B cell (primary cell): Measurements from ENCODE around the gene SPPL2B. TPM values are rescaled to one million over a fixed set of nuclear protein-coding genes. Genes with fewer than 3 reads are reported as not detected.

Experiments
- ATAC-seq: fragments of 200-7000 bp; cut with Tn5 transposase; one replicate; pipeline ENCODE4 v1.10.0; 2021; ENCODE audit warnings: low read depth, mild to moderate bottlenecking, moderate number of reproducible peaks, moderate library complexity
- CTCF ChIA-PET: fragments of 350-600 bp; sonication (Branson Sonifier 250); formaldehyde crosslinking; loops from one replicate; lab custom pipeline; 2021; ENCODE audit warnings: antibody characterized with exemption, inconsistent platforms; lab: Charles Lee
- POLR2A ChIA-PET: fragments of 350-600 bp; sonication (Branson Sonifier 250); formaldehyde crosslinking; loops from one replicate; lab custom pipeline; 2021; ENCODE audit warnings: antibody characterized with exemption; lab: Charles Lee
- DNase-seq: peaks from one replicate; pipeline ENCODE4 v3.0.0; 2013
- H2AFZ ChIP-seq: 2 replicates; pipeline ENCODE4 v1.6.1; 2012; ENCODE audit warnings: mild to moderate bottlenecking, low read depth, low read length; ENCODE audit not compliant: insufficient read depth, poor library complexity, severe bottlenecking
- H3K27ac ChIP-seq, 2 donors: 1 replicate in 1 of 2; 2 replicates in 1 of 2; pipeline ENCODE4 v1.5.1; 2012 to 2013; ENCODE audit warnings: low read length in 2 of 2, mild to moderate bottlenecking in 2 of 2, moderate library complexity in 1 of 2
- H3K27me3 ChIP-seq, 4 experiments: fragments of 200-600 bp in 1 of 4; sonication (generic) in 1 of 4; replicated peaks in 1 of 4; 1 replicate in 2 of 4; 2 replicates in 2 of 4; pipeline versions ENCODE4 v1.6.1 to v1.7.0; 2013 to 2016; ENCODE audit warnings: low read length in 3 of 4, mild to moderate bottlenecking in 2 of 4, mixed read lengths in 1 of 4, moderate library complexity in 1 of 4; ENCODE audit not compliant: insufficient read depth in 4 of 4, control insufficient read depth in 3 of 4; ENCODE audit errors: control extremely low read depth in 1 of 4
- H3K36me3 ChIP-seq, 2 experiments: replicated peaks in 1 of 2; 1 replicate in 1 of 2; 2 replicates in 1 of 2; pipeline versions ENCODE4 v1.6.1 to v1.7.1; 2013; ENCODE audit warnings: low read length in 1 of 2; ENCODE audit not compliant: insufficient read depth in 2 of 2, control insufficient read depth in 1 of 2; ENCODE audit errors: control extremely low read depth in 1 of 2, extremely low read depth in 1 of 2
- H3K4me1 ChIP-seq, 2 donors: fragments of 200-600 bp in 1 of 2; sonication (generic) in 1 of 2; 1 replicate in 1 of 2; 2 replicates in 1 of 2; pipeline versions ENCODE4 v1.5.1 to v1.6.1; 2013 to 2017; ENCODE audit warnings: low read length in 2 of 2; ENCODE audit not compliant: control insufficient read depth in 2 of 2, insufficient read depth in 2 of 2
- H3K4me2 ChIP-seq: replicated peaks from 2 replicates; pipeline ENCODE3; 2012; ENCODE audit warnings: mild to moderate bottlenecking, low read depth, low read length; ENCODE audit not compliant: poor library complexity, severe bottlenecking
- H3K4me3 ChIP-seq, 5 experiments: fragments of 200-600 bp in 1 of 5; sonication (generic) in 1 of 5; 1 replicate in 3 of 5; 2 replicates in 2 of 5; pipeline versions ENCODE4 v1.5.1 to v1.7.0; 2011 to 2016; ENCODE audit warnings: low read length in 4 of 5, mild to moderate bottlenecking in 4 of 5, low read depth in 2 of 5, control low read depth in 1 of 5, moderate library complexity in 1 of 5; ENCODE audit not compliant: insufficient read depth in 1 of 5; ENCODE audit errors: control extremely low read depth in 1 of 5, extremely low read depth in 1 of 5
- H3K79me2 ChIP-seq: fragments of 200-600 bp; sonication (generic); one replicate; pipeline ENCODE4 v1.6.0; 2016; ENCODE audit warnings: low read length; ENCODE audit not compliant: control insufficient read depth, insufficient read depth
- H3K9ac ChIP-seq: fragments of 200-600 bp; sonication (generic); 2 replicates; pipeline ENCODE4 v1.6.1; 2017; ENCODE audit warnings: mild to moderate bottlenecking, low read length, moderate library complexity
- H3K9me3 ChIP-seq, 3 donors: one replicate each; pipeline versions ENCODE4 v1.6.1 to v1.7.1; 2013; ENCODE audit warnings: low read length in 2 of 3; ENCODE audit not compliant: control insufficient read depth in 2 of 3, insufficient read depth in 1 of 3; ENCODE audit errors: control extremely low read depth in 1 of 3
- H4K20me1 ChIP-seq: 2 replicates; pipeline ENCODE4 v1.6.0; 2012; ENCODE audit warnings: mild to moderate bottlenecking, low read length; ENCODE audit not compliant: insufficient read depth, control insufficient read depth, poor library complexity, severe bottlenecking
- H3K27ac Mint-ChIP-seq: one replicate; pipeline ENCODE4 v1.8.0; 2021; ENCODE audit warnings: mixed read lengths
- H3K27me3 Mint-ChIP-seq: one replicate; pipeline ENCODE4 v1.8.0; 2021; ENCODE audit warnings: mixed read lengths
- H3K4me1 Mint-ChIP-seq: one replicate; pipeline ENCODE4 v1.8.0; 2021; ENCODE audit warnings: mixed read lengths
- H3K4me3 Mint-ChIP-seq: one replicate; pipeline ENCODE4 v1.8.0; 2021; ENCODE audit warnings: mixed read lengths
- H3K9me3 Mint-ChIP-seq: one replicate; pipeline ENCODE4 v1.8.0; 2022; ENCODE audit warnings: mixed read lengths; ENCODE audit not compliant: insufficient read depth
- EZH2 ChIP-seq: IDR thresholded peaks from 2 replicates; pipeline ENCODE4 v1.6.1; 2012; ENCODE audit warnings: borderline replicate concordance, low read depth, mild to moderate bottlenecking, moderate library complexity, low read length; ENCODE audit not compliant: insufficient read depth, poor library complexity, severe bottlenecking
- WGBS: methylation state at CpG from one replicate; pipeline ENCODE4 v1.1.5; 2013; ENCODE audit warnings: missing lambda C conversion rate; ENCODE audit not compliant: insufficient coverage; 5-methylcytosine and 5-hydroxymethylcytosine counted together
- intact Hi-C: fragments of 100-400 bp; cut with micrococcal nuclease; formaldehyde crosslinking; loops from one replicate; pipeline ENCODE4 v1.10.0; 2022
- polyA plus RNA-seq: library from polyadenylated mRNA; depleted of rRNA; stranded (reverse); fragments of >200 nt; gene quantifications from 2 replicates; pipeline ENCODE4 v1.2.3, GENCODE V29; 2012
- total RNA-seq, 2 donors: library from RNA; stranded (reverse); fragments of 120-200 nt in 1 of 2; gene quantifications; 1 replicate in 1 of 2; 2 replicates in 1 of 2; pipeline versions ENCODE4 v1.2.3 to v1.2.4, GENCODE V29; 2013 to 2022
- TF ChIP-seq, protein P1 (sequence below): fragments of 200-600 bp; IDR thresholded peaks from one replicate; pipeline ENCODE4 v1.8.0; 2022; ENCODE audit warnings: antibody characterized with exemption, mild to moderate bottlenecking

The SPPL2B gene
- total and polyA plus RNA-seq, 2 donors (not counting 1 experiment from before 2014, with no cell fraction given): 415 to 479 TPM

GRCh38 chr19:2353887-2354592, 25.6 kb downstream of the SPPL2B start:
- H3K4me1 Mint-ChIP-seq: no peaks in the 10 kb centered on the region
- ChIA-PET POLR2A (interaction anchor here (0.5 kb wide), 1 partner anchor 191 kb away, joined by 5 read pairs; no protein-coding TSS in a partner anchor), CTCF (interaction anchor here (0.7 to 1.1 kb wide), 2 partner anchors 38 to 427 kb away, joined by 3 to 5 read pairs; no protein-coding TSS in a partner anchor)
- Histone ChIP-seq H4K20me1 (peaks cover 12% of the 10 kb centered on the region), H3K4me1 (no peaks in the 10 kb centered on the region), H3K27me3 (no peaks in the 10 kb centered on the region), H3K27ac (no peak overlapping the region), H3K9me3 (no peaks in the 10 kb centered on the region), H2AFZ (no peak overlapping the region), H3K4me3 (no peak overlapping the region), H3K36me3 (peaks cover 0 to 32% of the 10 kb centered on the region in 2 experiments), H3K4me2 (no peak overlapping the region), H3K9ac (no peak overlapping the region), H3K79me2 (peaks cover 6% of the 10 kb centered on the region)
- WGBS: 97% methylated on average over 33 of the region's 34 CpGs
- TF ChIP-seq, protein P1, sequence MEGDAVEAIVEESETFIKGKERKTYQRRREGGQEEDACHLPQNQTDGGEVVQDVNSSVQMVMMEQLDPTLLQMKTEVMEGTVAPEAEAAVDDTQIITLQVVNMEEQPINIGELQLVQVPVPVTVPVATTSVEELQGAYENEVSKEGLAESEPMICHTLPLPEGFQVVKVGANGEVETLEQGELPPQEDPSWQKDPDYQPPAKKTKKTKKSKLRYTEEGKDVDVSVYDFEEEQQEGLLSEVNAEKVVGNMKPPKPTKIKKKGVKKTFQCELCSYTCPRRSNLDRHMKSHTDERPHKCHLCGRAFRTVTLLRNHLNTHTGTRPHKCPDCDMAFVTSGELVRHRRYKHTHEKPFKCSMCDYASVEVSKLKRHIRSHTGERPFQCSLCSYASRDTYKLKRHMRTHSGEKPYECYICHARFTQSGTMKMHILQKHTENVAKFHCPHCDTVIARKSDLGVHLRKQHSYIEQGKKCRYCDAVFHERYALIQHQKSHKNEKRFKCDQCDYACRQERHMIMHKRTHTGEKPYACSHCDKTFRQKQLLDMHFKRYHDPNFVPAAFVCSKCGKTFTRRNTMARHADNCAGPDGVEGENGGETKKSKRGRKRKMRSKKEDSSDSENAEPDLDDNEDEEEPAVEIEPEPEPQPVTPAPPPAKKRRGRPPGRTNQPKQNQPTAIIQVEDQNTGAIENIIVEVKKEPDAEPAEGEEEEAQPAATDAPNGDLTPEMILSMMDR: no peak
- no peak for TF ChIP-seq EZH2
- DNase-seq (no peak), ATAC-seq (no peak)
- intact Hi-C loops: no loop called here
- no peak overlapping the region for H3K27ac Mint-ChIP-seq
- H3K9me3 Mint-ChIP-seq: no peaks in the 10 kb centered on the region
- H3K27me3 Mint-ChIP-seq: no peaks in the 10 kb centered on the region
- no peak overlapping the region for H3K4me3 Mint-ChIP-seq

- H2AFZ ChIP-seq: no peak overlapping the region
- Mint-ChIP-seq H3K27ac (no peak overlapping the region), H3K9me3 (no peaks in the 10 kb centered on the region), H3K4me3 (no peak overlapping the region), H3K27me3 (no peaks in the 10 kb centered on the region), H3K4me1 (no peaks in the 10 kb centered on the region)
- H3K27me3 ChIP-seq: no peaks in the 10 kb centered on the region
- peaks cover 6% of the 10 kb centered on the region for H3K79me2 ChIP-seq
- DNase-seq (no peak), ATAC-seq (no peak)
- peaks cover 0 to 32% of the 10 kb centered on the region in 2 experiments for H3K36me3 ChIP-seq
- no peaks in the 10 kb centered on the region for H3K9me3 ChIP-seq
- WGBS: 96% methylated on average over 15 of the region's 17 CpGs
- CTCF ChIA-PET: no interaction called here
- H3K27ac ChIP-seq: no peak overlapping the region
- H3K4me3 ChIP-seq: no peak overlapping the region
- H3K4me1 ChIP-seq: no peaks in the 10 kb centered on the region
- H3K4me2 ChIP-seq: no peak overlapping the region
- intact Hi-C loops: no loop called here
- no peak for TF ChIP-seq EZH2
- peaks cover 12% of the 10 kb centered on the region for H4K20me1 ChIP-seq
- POLR2A ChIA-PET: interaction anchor here (0.5 kb wide), 1 partner anchor 192 kb away, joined by 5 read pairs; no protein-coding TSS in a partner anchor
- no peak overlapping the region for H3K9ac ChIP-seq
These were observed 26.2 kb downstream of the SPPL2B start for GRCh38 chr19:2354670-2355069.
